HUDEP-2 (cell line): ENCODE results near the gene BCAS2.
"Not testable (repeated sequence)": the region's sequence is repeated elsewhere in the genome, so short reads cannot be mapped to it uniquely, and the experiment has no call there.

Source experiments
- DNase-seq, 76 experiments: peaks; one replicate each; lab custom pipeline; 2025; ENCODE audit not compliant: unreplicated experiment in 76 of 76; lab: John Stamatoyannopoulos, UW

BCAS2 gene

DNA sequence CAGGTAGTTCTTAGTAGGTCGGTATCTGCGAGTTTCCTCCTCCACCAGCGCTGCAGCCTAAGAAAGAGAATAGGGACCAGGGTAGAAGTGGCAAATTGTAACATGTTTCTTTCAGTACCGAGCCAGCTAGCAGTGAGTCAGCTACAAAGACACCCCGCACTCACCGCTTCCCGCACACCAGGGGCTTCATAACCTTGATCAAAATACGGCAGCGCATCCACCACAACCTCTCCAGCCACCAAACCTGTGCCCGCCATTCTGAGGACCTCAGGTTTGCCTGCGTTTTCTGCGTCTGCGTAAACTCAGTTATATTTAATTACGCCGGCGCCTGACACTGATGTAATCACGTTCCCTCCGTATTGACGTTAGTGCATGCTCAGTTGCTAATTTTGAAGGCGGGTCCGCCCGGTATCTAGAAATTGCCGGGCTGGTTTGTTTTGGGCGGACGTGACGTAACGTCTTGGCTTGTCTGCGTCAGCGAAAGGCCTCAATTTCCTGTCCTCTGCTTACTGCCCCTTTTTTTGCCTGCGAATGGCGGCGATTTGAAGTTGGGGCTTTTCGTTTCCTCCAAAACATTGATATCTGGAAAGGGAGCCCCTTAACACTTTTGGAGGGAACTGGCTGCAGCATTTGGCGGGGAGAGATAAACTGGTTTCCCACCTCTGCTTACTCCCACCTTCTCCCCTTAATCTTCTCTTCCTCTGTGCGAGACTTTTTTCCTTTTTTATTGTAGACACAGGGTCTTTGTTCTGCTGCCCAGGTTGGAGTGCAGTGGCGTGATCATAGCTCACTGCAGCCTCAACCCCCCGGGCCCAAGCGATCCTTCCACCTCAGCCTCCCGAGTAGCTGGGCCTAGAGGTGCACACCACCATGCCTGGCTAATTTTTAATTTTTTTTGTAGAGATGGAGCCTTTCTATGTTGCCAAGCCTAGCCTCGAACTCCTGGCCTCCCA lies at the start of gene BCAS2:
TSS of gene BCAS2 (minus strand) at position 281 of the 953 bp plus-strand sequence. CDS start at position 257, 24 bp downstream.
- peak; percentile 12 to 97 (median 92) for DNase-seq

- no peak for DNase-seq
Measured at GRCh38 chr1:114627107-114627506, 45.7 kb upstream of the BCAS2 start.

DNA sequence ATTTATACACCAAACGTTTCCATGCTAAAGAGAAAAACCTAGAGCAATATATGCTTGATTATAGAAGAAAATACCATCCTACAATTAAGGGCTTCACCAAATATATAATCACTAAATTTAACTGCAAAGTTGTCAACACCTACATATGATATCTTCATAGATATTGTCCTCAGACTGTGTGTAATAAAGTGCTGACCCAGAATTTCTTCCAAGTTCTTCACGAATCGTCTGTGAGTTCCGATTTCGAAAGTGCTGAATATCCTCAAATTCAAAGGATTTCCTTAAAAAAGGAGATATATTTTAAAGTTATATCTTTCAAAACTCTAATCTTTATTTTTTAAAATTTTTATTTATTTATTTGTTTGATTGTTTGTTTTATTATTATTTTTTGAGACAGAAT lies 41.9 kb upstream of the BCAS2 start:
- DNase-seq: no peak

GRCh38 chr1:114620419-114620818 lies 39.0 kb upstream of the BCAS2 start:
- DNase-seq: no peak

DNA sequence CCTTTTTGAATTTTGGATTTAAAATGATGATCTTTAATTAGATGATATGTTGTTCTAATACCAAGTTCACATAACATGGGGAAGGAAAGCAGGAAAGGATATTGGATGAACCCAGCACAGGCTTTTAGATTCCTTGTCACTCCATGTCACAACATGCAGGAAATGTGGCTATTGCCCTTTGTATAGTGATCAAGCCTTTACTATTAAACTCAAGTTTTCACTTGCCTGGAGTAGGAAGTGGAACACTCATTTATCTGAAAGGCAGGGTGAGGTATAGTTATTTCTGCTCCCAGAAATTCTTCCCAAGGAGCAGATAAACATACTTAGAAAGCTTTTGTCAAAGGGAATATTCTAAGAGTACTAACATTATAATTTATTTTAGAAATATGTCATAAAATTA lies 37.2 kb upstream of the BCAS2 start:
- DNase-seq: no peak

DNA sequence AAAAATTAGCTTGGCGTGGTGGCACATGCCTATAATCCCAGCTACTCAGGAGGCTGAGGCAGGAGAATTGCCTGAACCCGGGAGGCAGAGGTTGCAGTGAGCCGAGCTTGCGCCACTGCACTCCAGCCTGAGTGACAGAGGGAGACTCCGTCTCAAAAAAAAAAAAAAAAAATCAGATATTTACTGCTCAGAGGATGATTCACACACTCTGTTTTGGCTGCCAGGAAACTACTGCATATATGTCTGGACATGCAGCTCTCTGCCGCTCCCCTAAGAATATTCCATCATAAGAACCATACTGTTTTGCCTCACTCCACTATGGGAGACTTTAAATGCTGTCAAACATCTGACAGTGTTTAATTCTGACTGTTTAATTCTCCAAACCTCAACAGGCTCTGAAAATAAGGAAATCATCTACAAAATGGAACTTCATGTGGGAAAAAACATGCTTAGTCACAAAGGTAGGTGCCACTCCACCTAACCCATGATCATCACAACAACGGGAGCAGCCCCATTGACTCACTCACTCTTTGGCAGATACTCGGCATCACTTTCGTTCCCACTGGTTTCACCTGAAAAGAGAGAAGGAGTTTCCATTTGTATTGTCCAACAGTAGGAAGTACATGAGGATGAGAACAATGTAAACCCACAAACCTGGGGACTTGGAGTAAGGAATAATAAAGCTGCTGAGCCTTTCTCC lies 29.3 kb upstream of the BCAS2 start:
- no peak for DNase-seq

DNA sequence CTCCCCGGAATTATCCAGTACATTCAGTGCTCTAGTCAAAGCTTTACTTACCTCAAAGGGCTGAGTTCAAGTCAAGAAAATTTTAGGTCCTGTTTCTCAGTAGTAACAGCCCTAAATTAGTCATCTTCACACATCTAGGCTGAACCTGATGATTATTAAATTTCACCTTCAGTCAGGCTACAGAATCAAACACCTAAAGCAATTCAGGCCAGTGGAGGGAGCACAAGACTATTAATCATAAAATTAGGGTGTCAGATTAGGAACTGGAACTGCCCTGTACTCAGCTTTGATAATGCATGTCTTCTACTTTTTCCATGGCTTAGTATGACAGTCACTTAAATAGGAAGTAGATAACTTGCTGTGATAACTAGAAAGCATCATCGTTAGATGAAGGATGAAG lies 28.4 kb upstream of the BCAS2 start:
- DNase-seq: no peak

- DNase-seq: no peak
Measured at GRCh38 chr1:114609026-114609425, 27.6 kb upstream of the BCAS2 start.

GRCh38 chr1:114607223-114607622 lies 25.8 kb upstream of the BCAS2 start:
- no peak for DNase-seq

- DNase-seq: no peak
Measured at GRCh38 chr1:114597949-114598348, 16.5 kb upstream of the BCAS2 start.

- no peak for DNase-seq
Measured at GRCh38 chr1:114595602-114596001, 14.2 kb upstream of the BCAS2 start.

- DNase-seq: no peak
Measured at GRCh38 chr1:114594046-114594445, 12.6 kb upstream of the BCAS2 start.

DNA sequence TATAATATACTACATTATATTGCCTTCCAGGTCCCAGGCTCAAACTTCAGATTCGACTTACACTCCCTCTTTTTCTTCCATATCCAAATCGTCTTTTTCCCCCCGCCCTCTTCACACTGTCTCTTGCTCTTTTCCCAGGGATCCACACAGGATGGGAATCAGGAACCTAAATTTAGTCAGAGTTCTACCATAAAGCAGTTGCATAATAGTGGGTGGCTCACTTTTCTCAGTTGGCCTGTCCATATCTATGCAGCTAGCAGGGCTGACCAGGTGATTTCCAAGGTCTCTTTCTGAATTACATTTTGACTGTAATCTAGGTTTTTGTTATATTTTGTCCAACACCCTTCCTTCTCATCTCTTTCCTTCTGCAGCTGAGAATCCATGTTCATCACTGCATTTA lies 7.7 kb upstream of the BCAS2 start:
- no peak for DNase-seq

DNA sequence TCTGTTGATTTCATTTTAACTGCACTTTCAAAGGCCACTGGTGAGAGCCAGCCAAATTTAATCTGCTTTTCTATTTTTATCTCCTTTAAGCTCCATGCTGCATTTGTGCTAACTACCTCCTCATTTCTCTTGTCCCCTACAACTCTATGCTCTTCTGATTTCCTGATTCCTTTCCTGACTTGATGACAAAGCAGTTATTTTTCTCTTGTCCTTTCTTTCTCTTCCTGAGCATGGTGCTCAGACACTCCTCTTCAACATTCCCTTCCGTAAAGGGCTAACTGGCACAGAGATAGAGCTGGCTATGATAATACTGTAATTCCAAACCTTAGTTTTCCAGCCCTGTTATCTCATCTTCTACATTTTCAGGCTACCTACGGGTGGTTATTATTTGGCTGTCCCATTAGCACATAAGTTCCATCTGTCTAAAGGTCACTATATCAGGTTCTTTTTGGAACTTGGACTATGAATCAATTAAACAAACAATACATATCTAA lies 6.8 kb upstream of the BCAS2 start:
- no peak for DNase-seq

DNA sequence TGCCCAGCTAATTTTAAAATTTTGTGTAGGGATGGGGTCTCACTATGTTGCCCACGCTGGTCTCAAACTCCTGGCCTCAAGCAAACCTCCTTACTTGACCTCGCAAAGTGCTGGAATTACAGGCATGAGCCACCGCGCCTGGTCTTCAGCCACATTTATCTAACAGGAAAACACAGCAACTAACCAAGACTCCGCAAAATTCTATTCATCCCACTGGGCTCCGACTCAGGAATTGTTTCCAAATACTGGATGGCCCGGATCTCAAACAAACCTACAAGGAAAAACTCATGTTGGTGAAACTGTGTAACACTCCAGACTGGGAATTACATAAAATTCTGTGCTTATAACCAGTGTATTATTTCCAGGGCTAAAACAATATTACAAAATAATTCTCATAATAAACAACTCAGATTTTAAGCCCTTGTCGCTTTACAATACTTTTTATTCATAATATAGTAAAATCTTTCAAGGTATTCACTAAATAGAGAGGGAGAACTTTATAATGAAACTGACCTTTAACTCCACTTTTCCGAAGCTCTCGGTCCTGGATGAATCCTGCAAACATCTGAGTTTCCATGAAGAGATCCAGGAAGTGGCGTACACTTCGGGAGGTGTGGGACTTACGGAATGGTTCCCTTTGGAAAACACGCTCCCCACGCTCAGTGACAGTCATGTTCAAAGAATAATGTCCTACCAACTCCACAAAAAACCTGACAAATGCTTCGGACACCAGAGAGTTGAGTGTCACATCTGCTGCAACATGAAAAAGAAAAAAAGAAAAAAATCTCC lies 6.0 kb upstream of the BCAS2 start:
- DNase-seq: no peak

DNA sequence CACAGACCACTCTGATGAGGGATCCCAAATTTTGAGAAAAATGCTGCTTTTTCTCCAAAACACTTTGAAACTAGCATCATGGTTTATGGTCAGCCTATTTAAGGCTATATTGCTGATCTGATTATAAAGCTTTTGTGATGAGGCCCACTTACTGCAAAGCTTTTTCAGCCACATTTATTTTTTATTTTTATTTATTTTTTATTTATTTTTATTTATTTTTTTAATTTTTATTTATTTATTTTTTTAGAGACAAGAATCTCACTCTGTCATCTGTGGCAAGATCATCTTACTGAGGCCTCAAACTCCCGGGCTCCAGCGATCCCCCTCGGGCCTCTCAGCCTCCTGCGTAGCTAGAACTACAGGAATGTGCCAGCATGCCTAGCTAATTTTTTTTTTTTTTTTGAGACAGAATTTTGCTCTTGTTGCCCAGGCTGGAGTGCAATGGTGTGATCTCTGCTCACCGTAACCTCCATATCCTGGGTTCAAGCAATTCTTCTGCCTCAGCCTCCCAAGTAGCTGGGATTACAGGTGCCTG lies 5.2 kb upstream of the BCAS2 start:
- no peak for DNase-seq

- DNase-seq: no peak
Measured at GRCh38 chr1:114585231-114585630, 3.8 kb upstream of the BCAS2 start.

- no peak for DNase-seq
Measured at GRCh38 chr1:114574365-114574764, 7.0 kb downstream of the BCAS2 start.

GRCh38 chr1:114564141-114564540 lies 17.3 kb downstream of the BCAS2 start:
- DNase-seq: no peak

- not testable (repeated sequence) for DNase-seq
Measured at GRCh38 chr1:114562978-114563510, 18.4 kb downstream of the BCAS2 start.
